Choroid plexus epithelial cell (primary cell): ENCODE data around the gene MAPK4.

Source experiments
- DNase-seq: peaks from one replicate; pipeline ENCODE4 v3.0.0-alpha.2; 2010; ENCODE audit warnings: low read depth
- H3K4me3 ChIP-seq: 2 replicates; pipeline ENCODE4 v1.5.1; 2011; ENCODE audit warnings: low read depth, mild to moderate bottlenecking, control low read depth, low read length, moderate library complexity
- TF ChIP-seq, protein P1 (sequence below): conservative IDR thresholded peaks from 2 replicates; pipeline ENCODE4 v1.5.1; 2011; ENCODE audit warnings: low read depth, mild to moderate bottlenecking, control low read depth, inconsistent platforms, low read length, moderate library complexity

The MAPK4 gene

GRCh38 chr18:50716902-50717301 lies 157.0 kb downstream of the MAPK4 start:
- H3K4me3 ChIP-seq = no peak overlapping the region
- TF ChIP-seq, protein P1, sequence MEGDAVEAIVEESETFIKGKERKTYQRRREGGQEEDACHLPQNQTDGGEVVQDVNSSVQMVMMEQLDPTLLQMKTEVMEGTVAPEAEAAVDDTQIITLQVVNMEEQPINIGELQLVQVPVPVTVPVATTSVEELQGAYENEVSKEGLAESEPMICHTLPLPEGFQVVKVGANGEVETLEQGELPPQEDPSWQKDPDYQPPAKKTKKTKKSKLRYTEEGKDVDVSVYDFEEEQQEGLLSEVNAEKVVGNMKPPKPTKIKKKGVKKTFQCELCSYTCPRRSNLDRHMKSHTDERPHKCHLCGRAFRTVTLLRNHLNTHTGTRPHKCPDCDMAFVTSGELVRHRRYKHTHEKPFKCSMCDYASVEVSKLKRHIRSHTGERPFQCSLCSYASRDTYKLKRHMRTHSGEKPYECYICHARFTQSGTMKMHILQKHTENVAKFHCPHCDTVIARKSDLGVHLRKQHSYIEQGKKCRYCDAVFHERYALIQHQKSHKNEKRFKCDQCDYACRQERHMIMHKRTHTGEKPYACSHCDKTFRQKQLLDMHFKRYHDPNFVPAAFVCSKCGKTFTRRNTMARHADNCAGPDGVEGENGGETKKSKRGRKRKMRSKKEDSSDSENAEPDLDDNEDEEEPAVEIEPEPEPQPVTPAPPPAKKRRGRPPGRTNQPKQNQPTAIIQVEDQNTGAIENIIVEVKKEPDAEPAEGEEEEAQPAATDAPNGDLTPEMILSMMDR = no peak
- DNase-seq = no peak

DNA sequence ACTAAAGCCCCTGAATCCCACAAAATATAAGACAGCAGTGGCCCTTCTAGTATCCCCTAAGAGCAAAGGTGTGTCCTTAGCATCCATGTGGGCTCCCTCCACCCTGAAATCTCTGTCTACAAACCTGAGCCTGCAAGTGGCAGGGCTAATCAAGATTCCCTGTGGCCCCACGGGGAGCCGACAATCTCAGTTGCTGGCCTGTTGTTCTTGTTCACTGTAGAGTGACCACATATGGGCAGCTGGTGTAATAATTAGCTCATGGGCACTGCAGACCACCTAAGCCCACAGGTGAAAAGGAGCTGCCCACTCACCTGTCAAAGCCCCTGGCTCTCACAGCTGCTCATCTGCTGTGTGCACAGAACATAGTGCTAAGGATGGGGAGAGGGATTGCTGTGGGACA lies 157.7 kb downstream of the MAPK4 start:
- no peak for DNase-seq
- no peak overlapping the region for H3K4me3 ChIP-seq
- TF ChIP-seq, protein P1 = no peak

DNA sequence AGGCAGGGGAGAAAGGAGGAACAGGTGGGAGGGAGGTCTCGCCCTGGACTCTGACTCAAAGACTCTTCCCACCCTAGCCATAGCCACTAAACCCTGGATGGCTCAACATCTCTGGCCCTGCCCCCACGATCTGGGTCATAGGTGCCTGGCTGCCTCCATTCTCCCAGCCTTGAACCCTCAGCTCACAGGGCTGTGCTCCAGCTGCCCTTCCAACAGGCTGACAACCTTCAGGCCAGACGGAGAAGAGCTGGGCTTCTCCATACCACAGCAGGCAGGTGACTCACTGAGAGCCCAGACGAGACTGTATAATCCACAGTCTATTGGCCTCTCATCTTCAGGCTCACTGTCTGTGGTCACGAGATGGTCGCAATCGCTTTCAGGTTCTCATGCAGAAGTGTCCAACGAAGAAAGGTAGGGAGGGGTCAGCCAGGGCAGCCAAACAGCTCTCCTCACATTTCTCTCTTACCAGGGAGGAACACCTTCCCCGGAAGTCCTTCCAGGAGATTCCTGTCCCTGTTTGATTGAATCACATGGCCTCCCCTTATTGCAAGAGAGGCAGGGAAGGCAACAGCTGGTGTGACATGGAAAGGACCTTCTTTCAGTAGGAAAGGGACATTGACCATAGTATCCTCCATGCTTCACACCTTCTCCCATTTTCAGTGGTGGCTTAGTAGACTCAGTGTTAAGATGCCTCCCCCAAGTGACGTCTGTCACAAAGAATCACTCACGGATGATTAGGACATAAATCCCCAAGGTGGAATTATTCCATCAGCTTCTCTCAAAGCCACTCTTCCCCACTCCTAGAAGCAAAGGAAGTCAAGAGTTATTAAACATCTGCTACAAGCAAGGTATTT lies 159.8 kb downstream of the MAPK4 start:
- TF ChIP-seq, protein P1 = no peak
- DNase-seq = no peak
- H3K4me3 ChIP-seq = no peak overlapping the region

- TF ChIP-seq, protein P1 = no peak
- no peak overlapping the region for H3K4me3 ChIP-seq
- no peak for DNase-seq
Observed at GRCh38 chr18:50720325-50720674, 160.4 kb downstream of the MAPK4 start.

- TF ChIP-seq, protein P1 = no peak
- H3K4me3 ChIP-seq = no peak overlapping the region
- no peak for DNase-seq
Observed at GRCh38 chr18:50721006-50721405, 161.1 kb downstream of the MAPK4 start.

- no peak for DNase-seq
- H3K4me3 ChIP-seq = no peak overlapping the region
- TF ChIP-seq, protein P1 = no peak
Observed at GRCh38 chr18:50721451-50722120, 161.7 kb downstream of the MAPK4 start.
